K562 (cell line): ENCODE measurements around the gene SLC22A8. TPM values are rescaled to one million over a fixed set of nuclear protein-coding genes. Genes with fewer than 3 reads are reported as not detected.

Source experiments
- ARID3B ChIP-seq: fragments of 250-450 bp; sonication (Bioruptor Pico); IDR thresholded peaks from 2 replicates; pipeline ENCODE4 v1.4.0; 2020; ENCODE audit warnings: borderline replicate concordance
- C11orf30 ChIP-seq: fragments of 450-650 bp; IDR thresholded peaks from 2 replicates; pipeline ENCODE4 v1.6.1; 2016; ENCODE audit warnings: low read depth, mild to moderate bottlenecking
- ESRRA ChIP-seq: fragments of 450-650 bp; IDR thresholded peaks from 2 replicates; pipeline ENCODE4 v1.6.1; 2014; ENCODE audit warnings: low read depth, mild to moderate bottlenecking, moderate library complexity, borderline replicate concordance
- KLF13 ChIP-seq: fragments of 450-650 bp; IDR thresholded peaks from 2 replicates; pipeline ENCODE4 v1.6.1; 2016; ENCODE audit warnings: missing genetic modification characterization, low read depth, mild to moderate bottlenecking, missing compliant biosample characterization, moderate library complexity, borderline replicate concordance
- SMARCB1 ChIP-seq: IDR thresholded peaks from 2 replicates; pipeline ENCODE4 v1.6.1; 2011; ENCODE audit warnings: improper control_type of control experiment, low read depth; ENCODE audit not compliant: insufficient read length
- SMARCC2 ChIP-seq: fragments of 450-650 bp; IDR thresholded peaks from 2 replicates; pipeline ENCODE4 v1.6.1; 2017; ENCODE audit warnings: antibody characterized with exemption, moderate library complexity, mild to moderate bottlenecking, low read depth
- STAG1 ChIP-seq: sonication (generic); formaldehyde crosslinking; IDR thresholded peaks from 2 replicates; pipeline ENCODE4 v1.5.0; 2020; ENCODE audit warnings: missing genetic modification reagents, borderline replicate concordance
- TFAP4 ChIP-seq: sonication (generic); formaldehyde crosslinking; IDR thresholded peaks from 2 replicates; pipeline ENCODE4 v1.8.0; 2022; ENCODE audit warnings: missing genetic modification reagents, mild to moderate bottlenecking, moderate library complexity, borderline replicate concordance
- ZBTB12 ChIP-seq: fragments of 250-450 bp; sonication (Bioruptor Pico); IDR thresholded peaks from 2 replicates; pipeline ENCODE4 v1.4.0; 2020
- ZEB2 ChIP-seq: fragments of 450-650 bp; IDR thresholded peaks from 2 replicates; pipeline ENCODE4 v1.6.1; 2016
- polyA plus RNA-seq, 8 experiments: library from polyadenylated mRNA; depleted of rRNA in 4 of 8; stranded (reverse) in 5 of 8; unstranded in 3 of 8; fragments of >200 nt; fragmentation: Nextera tagmentation in 2 of 8; fragmentation: Illumina TruSeq in 1 of 8; extraction: Ambion mirVana in 2 of 8; extraction: Trizol in 1 of 8; gene quantifications; 2 replicates each; pipeline versions ENCODE4 v1.2.1 to v1.2.3, GENCODE V29; 2011 to 2014; ENCODE audit warnings: inconsistent platforms in 1 of 8, missing spikeins in 1 of 8
- total RNA-seq, 7 experiments: library from RNA; depleted of rRNA in 6 of 7; stranded (reverse); fragments of >200 nt in 6 of 7; fragmentation: Illumina TruSeq in 2 of 7; extraction: Trizol in 2 of 7; gene quantifications; 2 replicates each; pipeline versions ENCODE4 v1.2.1 to v1.2.3, GENCODE V29; 2011 to 2021; ENCODE audit warnings: low replicate concordance in 1 of 7
- TF ChIP-seq, protein P1 (sequence below), 2 experiments: fragments of 450-650 bp; formaldehyde crosslinking in 1 of 2; IDR thresholded peaks; 2 replicates each; pipeline versions ENCODE4 v1.4.0 to v1.6.1; 2014 to 2020; ENCODE audit warnings: mild to moderate bottlenecking in 2 of 2, borderline replicate concordance in 1 of 2, low read depth in 1 of 2
- TF ChIP-seq, protein P2 (sequence below): fragments of 450-650 bp; IDR thresholded peaks from 2 replicates; pipeline ENCODE4 v1.6.1; 2014; ENCODE audit warnings: low read depth, mild to moderate bottlenecking, moderate library complexity, borderline replicate concordance

SLC22A8 gene
- total and polyA plus RNA-seq, 9 of the 15 experiments (the other 6 are each of a cell fraction or from before 2014, with no cell fraction given) = not detected

GRCh38 chr11:63023841-63024648 is 8.4 kb upstream of the SLC22A8 start (continued):
- TF ChIP-seq, protein P1, sequence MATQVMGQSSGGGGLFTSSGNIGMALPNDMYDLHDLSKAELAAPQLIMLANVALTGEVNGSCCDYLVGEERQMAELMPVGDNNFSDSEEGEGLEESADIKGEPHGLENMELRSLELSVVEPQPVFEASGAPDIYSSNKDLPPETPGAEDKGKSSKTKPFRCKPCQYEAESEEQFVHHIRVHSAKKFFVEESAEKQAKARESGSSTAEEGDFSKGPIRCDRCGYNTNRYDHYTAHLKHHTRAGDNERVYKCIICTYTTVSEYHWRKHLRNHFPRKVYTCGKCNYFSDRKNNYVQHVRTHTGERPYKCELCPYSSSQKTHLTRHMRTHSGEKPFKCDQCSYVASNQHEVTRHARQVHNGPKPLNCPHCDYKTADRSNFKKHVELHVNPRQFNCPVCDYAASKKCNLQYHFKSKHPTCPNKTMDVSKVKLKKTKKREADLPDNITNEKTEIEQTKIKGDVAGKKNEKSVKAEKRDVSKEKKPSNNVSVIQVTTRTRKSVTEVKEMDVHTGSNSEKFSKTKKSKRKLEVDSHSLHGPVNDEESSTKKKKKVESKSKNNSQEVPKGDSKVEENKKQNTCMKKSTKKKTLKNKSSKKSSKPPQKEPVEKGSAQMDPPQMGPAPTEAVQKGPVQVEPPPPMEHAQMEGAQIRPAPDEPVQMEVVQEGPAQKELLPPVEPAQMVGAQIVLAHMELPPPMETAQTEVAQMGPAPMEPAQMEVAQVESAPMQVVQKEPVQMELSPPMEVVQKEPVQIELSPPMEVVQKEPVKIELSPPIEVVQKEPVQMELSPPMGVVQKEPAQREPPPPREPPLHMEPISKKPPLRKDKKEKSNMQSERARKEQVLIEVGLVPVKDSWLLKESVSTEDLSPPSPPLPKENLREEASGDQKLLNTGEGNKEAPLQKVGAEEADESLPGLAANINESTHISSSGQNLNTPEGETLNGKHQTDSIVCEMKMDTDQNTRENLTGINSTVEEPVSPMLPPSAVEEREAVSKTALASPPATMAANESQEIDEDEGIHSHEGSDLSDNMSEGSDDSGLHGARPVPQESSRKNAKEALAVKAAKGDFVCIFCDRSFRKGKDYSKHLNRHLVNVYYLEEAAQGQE (IDR thresholded peaks at IDR 0.05; ENCODE audit: borderline replicate concordance) = peak; percentile 89
- TF ChIP-seq, protein P1 (CRISPR knock-in tag; IDR thresholded peaks at IDR 0.05; ENCODE audit: low read depth) = no peak
- no peak for TF ChIP-seq ZEB2
- TF ChIP-seq TFAP4 (CRISPR knock-in tag) = peak; percentile 48; the same call in 1 of the 2 replicates
- TF ChIP-seq SMARCB1 = no peak
- peak; percentile 81; the same call in 1 of the 2 replicates for TF ChIP-seq STAG1 (CRISPR knock-in tag)
- TF ChIP-seq KLF13 (tag) = no peak
- no peak for TF ChIP-seq SMARCC2
- no peak for TF ChIP-seq ZBTB12 (CRISPR knock-in tag)
- TF ChIP-seq, protein P2, sequence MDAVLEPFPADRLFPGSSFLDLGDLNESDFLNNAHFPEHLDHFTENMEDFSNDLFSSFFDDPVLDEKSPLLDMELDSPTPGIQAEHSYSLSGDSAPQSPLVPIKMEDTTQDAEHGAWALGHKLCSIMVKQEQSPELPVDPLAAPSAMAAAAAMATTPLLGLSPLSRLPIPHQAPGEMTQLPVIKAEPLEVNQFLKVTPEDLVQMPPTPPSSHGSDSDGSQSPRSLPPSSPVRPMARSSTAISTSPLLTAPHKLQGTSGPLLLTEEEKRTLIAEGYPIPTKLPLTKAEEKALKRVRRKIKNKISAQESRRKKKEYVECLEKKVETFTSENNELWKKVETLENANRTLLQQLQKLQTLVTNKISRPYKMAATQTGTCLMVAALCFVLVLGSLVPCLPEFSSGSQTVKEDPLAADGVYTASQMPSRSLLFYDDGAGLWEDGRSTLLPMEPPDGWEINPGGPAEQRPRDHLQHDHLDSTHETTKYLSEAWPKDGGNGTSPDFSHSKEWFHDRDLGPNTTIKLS = no peak
- no peak for TF ChIP-seq C11orf30
- TF ChIP-seq ESRRA = peak; percentile 32; the same call in 1 of the 2 replicates
- no peak for TF ChIP-seq ARID3B
